Left lung (tissue), 10 donors: ENCODE results near the gene SAMD4B. TPM values are rescaled to one million over a fixed set of nuclear protein-coding genes. Genes with fewer than 3 reads are reported as not detected.
A peak's percentile ranks its signal among the peaks of the same experiment; 100 is the strongest.
"Not testable (repeated sequence)": the region's sequence is repeated elsewhere in the genome, so short reads cannot be mapped to it uniquely, and the experiment has no call there.

Source experiments
- ATAC-seq: fragments of 200-7000 bp; cut with Tn5 transposase; one replicate; pipeline ENCODE4 v1.9.1; 2020; ENCODE audit warnings: moderate library complexity
- DNase-seq, 4 donors: peaks; one replicate each; pipeline ENCODE4 v3.0.0-alpha.2; 2013 to 2020
- H3K27ac ChIP-seq, 2 donors: fragments of 200-600 bp; sonication (generic) in 1 of 2; one replicate each; pipeline versions ENCODE4 v1.5.0 to v1.8.0; 2020 to 2021
- H3K27me3 ChIP-seq, 2 donors: fragments of 200-600 bp; sonication (generic) in 1 of 2; one replicate each; pipeline versions ENCODE4 v1.5.0 to v1.8.0; 2020 to 2021
- H3K36me3 ChIP-seq, 2 donors: fragments of 200-600 bp; sonication (generic) in 1 of 2; one replicate each; pipeline versions ENCODE4 v1.5.0 to v1.8.0; 2020 to 2021
- H3K4me1 ChIP-seq, 2 donors: fragments of 200-600 bp; one replicate each; pipeline ENCODE4 v1.8.0; 2021
- H3K4me3 ChIP-seq, 2 donors: fragments of 200-600 bp; sonication (generic) in 1 of 2; one replicate each; pipeline versions ENCODE4 v1.5.0 to v1.8.0; 2020 to 2021; ENCODE audit warnings: mild to moderate bottlenecking in 1 of 2
- H3K9me3 ChIP-seq, 2 donors: fragments of 200-600 bp; sonication (generic) in 1 of 2; one replicate each; pipeline versions ENCODE4 v1.5.0 to v1.8.0; 2020 to 2021
- CTCF ChIP-seq, 2 donors: fragments of 200-600 bp; sonication (generic) in 1 of 2; IDR thresholded peaks; one replicate each; pipeline versions ENCODE4 v1.5.0 to v1.8.0; 2021; ENCODE audit warnings: antibody characterized with exemption in 2 of 2
- intact Hi-C, 2 donors: fragments of 100-400 bp; cut with DNase I; formaldehyde crosslinking; loops; one replicate each; pipeline versions ENCODE4 v1.11.2 to v1.14.2; 2022
- polyA plus RNA-seq, 6 donors: library from polyadenylated mRNA; unstranded; fragments of 120-200 nt; gene quantifications; one replicate each; pipeline ENCODE4 v1.2.1, GENCODE V29; 2013; ENCODE audit not compliant: insufficient read length in 6 of 6
- total RNA-seq, 2 donors: library from RNA; stranded (reverse); fragmentation: NEBNext Ultra II Directional; extraction: Animal tissue kit (Norgen Biotek cat#: 25700); gene quantifications; one replicate each; pipeline ENCODE4 v1.2.1, GENCODE V29; 2021
- donor health status: DM: no; HTN: yes; CAD: no.
- donor health status: DM: no; HTN: no; CAD: no.

The SAMD4B gene
- total and polyA plus RNA-seq, 8 donors = 74.1 to 127 (median 107) TPM

DNA sequence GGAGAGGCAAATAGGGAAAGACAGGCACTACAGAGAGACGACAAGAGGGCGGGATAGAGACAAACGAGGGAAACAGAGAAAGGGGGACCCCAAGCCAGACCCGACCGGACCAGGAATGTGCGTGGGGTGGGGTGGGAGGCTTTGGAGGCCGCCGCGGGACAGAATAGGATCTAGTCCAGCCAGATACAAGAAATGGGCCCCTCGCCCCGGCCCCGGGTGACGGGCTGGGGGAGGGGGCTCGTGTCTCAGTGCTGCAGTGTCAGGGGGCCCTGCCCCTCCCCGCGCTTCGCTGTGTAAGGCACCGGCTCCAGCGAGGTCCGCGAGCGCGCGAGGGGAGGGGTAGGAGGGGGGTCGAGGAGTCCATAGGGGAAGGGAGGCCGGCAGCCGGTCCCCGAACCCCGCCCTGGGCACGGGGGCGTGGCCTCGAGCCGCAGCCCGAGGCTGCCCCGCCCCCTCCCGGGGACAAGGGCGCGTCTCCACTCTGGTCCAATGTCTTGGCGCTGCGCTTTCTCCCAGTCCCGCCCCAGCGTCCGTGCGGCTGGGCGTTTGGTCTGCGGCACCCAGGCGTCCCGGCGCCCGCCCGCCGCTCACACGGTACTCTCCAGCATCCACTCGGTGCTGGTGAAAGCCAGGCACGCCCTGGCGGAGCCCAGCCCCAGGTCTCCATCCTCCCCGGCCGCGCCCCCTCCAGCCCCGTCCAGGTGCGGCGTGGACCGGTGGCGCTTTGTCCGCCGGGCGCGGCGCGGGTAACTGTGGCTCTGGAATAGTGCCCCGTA, 35.0 kb upstream of the SAMD4B start:
- peak in 2 of 4 donors; percentile 60 to 83 for DNase-seq
- no peak overlapping the region for H3K27ac ChIP-seq
- H3K4me1 ChIP-seq = no peaks in the 10 kb centered on the region
- H3K9me3 ChIP-seq = no peaks in the 10 kb centered on the region
- peak overlapping the region; percentile 13 to 22 for H3K4me3 ChIP-seq
- ATAC-seq = peak; percentile 96
- peaks cover 0 to 18% of the 10 kb centered on the region in 2 donors for H3K36me3 ChIP-seq
- TF ChIP-seq CTCF (IDR thresholded peaks at IDR 0.05) = no peak
- H3K27me3 ChIP-seq = peaks cover 19 to 31% of the 10 kb centered on the region in 2 donors
- intact Hi-C loops = no loop called here

DNA sequence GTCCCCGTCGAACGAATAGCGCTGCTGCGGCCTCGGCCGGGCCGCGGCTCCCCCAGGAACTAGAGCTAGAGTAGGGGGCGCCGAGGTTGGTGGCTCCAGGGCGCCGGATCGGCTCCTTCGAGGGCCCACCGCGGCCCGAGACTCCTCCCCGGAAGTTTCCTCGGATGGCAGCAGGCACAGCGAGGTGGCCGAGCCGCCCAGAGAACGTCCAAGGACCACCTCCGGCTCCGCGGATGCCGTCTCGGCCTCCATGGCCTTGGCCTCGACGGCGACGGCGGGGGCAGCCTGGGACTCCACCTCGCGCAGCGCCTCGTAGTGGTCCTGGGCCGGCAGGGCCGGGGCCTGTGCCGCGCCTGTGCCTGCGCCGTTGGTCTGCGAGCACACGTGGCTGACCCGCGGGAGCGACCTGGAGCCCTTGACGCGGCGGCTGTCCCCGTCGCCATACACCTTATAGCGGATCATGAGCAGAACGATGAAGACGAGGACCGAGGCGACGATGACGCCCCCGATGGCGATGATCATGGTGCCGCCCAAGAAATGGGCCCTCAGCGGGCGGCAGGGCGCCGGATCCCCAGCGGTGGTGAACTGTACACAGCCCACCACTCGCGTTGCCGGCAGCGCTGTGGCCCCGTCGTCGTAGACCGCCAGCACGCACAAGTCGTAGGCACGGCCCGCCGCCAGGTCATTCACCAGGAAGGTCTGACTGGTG, 34.2 kb upstream of the SAMD4B start:
- Histone ChIP-seq H3K27ac (no peak overlapping the region), H3K4me1 (no peaks in the 10 kb centered on the region), H3K27me3 (peaks cover 19 to 31% of the 10 kb centered on the region in 2 donors), H3K9me3 (no peaks in the 10 kb centered on the region), H3K36me3 (peaks cover 0 to 25% of the 10 kb centered on the region in 2 donors), H3K4me3 (peak overlapping the region; percentile 13 to 22)
- intact Hi-C loops = no loop called here
- peak in 1 of 4 donors; percentile 79 for DNase-seq
- TF ChIP-seq CTCF (IDR thresholded peaks at IDR 0.05) = no peak
- peak; percentile 21 for ATAC-seq

DNA sequence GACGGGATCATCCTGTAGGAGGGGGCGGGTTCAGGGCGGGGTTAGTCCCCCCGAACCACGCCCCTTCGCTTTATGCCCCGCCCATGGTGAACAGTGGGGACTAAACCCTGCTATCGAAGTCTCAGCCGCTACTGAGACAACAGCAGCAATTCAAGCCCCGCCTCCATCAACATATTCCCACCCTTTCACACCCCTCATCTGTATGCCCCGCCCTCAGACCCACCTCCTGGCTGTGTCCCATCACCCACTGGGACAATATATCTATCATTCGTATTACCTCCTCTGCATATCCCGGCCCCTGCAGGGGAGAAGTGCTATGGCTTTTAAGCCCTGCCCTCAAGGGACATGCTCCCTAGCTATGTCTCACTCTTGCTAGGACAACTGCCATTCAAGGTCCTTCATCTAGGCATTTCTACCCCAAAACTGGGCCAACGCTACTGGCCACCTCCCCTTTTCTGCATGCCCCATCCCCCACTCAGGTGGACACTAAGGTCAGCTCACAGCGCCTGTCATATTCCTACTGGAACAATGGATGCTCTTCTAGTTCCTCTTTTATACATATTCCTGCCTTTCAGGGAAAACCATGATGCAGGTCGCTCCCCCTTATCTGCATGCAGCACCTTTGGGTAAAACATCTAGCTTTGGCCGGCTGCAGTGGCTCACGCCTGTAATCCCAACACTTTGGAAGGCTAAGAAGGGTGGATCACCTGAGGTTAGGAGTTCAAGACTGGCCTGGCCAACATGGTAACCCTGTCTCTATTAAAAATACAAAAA, 33.5 kb upstream of the SAMD4B start:
- peaks cover 0 to 33% of the 10 kb centered on the region in 2 donors for H3K36me3 ChIP-seq
- intact Hi-C loops = no loop called here
- peaks cover 19 to 31% of the 10 kb centered on the region in 2 donors for H3K27me3 ChIP-seq
- H3K4me1 ChIP-seq = no peaks in the 10 kb centered on the region
- no peak for ATAC-seq
- H3K27ac ChIP-seq = no peak overlapping the region
- peak in 1 of 4 donors; percentile 9 for DNase-seq
- TF ChIP-seq CTCF (IDR thresholded peaks at IDR 0.05) = no peak
- no peak overlapping the region for H3K4me3 ChIP-seq
- H3K9me3 ChIP-seq = no peaks in the 10 kb centered on the region

DNA sequence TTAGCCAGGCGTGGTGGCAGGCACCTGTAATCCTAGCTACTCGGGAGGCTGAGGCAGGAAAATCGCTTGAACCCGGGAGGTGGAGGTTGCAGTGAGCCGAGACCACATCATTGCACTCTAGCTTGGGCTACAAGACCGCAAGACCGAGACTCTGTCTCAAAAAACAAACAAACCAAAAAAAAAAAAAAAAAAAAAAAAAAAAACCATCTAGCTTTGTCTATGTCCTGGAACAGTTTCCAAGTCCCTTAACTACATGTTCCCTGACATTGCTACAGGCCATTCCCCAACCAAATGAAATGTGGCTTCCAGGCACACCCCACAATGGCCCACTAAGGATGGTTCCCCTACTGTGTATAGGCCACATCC, 32.9 kb upstream of the SAMD4B start:
- H3K9me3 ChIP-seq, DNase-seq, H3K4me1 ChIP-seq, H3K4me3 ChIP-seq, ATAC-seq, intact Hi-C loops, H3K27ac ChIP-seq: not testable (repeated sequence)
- Histone ChIP-seq H3K27me3 (peaks cover 19 to 31% of the 10 kb centered on the region in 2 donors), H3K36me3 (peaks cover 0 to 39% of the 10 kb centered on the region in 2 donors)

DNA sequence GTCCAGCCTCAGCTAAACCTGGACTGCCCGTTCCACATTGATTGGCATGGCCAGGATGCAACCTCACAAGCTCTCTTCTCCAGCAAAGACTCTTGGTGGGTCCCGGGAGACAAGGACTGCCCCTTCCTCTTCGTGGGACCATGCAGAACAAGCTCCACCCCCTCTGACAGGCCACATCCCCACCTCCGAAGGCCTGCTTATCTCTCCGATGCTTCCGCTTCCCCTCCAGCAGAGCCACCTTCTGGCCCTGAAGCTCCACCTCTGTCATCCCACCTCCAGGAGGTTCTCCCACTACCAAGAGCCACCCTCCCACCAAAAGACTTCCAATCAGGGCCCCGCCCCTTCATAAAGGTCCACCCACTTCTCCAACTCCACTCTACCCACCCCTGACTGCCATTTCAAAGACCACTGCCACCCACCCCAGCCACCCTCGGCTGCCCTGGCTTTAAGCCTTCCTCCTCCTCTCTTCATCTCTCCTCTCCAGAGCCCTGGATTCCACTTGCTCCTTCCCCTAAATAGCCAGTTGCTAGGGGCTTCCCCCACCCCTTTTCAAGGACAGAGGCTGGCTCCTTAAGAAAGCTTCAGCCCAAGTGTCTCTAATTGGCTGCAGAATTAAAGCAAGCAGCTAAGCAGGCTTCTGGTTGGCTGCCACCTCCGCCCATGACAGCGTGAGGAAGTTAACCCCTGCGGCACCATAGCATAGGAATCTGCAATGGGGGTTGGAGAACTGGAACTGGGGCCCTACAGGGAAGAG, 31.5 kb upstream of the SAMD4B start:
- intact Hi-C loops = no loop called here
- no peaks in the 10 kb centered on the region for H3K4me1 ChIP-seq
- TF ChIP-seq CTCF (IDR thresholded peaks at IDR 0.05) = no peak
- no peak overlapping the region for H3K4me3 ChIP-seq
- no peaks in the 10 kb centered on the region for H3K9me3 ChIP-seq
- DNase-seq (peak in 1 of 4 donors; percentile 17), ATAC-seq (no peak)
- no peak overlapping the region for H3K27ac ChIP-seq
- H3K36me3 ChIP-seq = peaks cover 0 to 51% of the 10 kb centered on the region in 2 donors
- H3K27me3 ChIP-seq = peaks cover 19 to 20% of the 10 kb centered on the region in 2 donors
